D341Med (cell line): ENCODE measurements around the gene WWOX.

Experiments used
- DNase-seq: peaks from one replicate; pipeline ENCODE4 v3.0.0; 2012; ENCODE audit warnings: low spot score

WWOX gene

DNA sequence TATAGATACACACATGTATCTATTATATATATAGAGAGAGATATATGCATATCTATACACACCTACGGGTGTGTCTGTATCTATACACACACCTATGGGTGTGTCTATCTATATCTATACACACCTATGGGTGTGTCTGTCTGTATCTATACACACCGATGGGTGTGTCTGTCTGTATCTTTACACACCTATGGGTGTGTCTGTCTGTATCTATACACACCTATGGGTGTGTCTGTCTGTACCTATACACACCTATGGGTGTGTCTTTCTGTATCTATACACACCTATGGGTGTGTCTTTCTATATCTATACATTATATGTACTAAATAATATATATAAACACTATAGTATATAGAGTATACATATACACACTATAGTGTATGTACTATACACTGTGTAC is 762.6 kb downstream of the WWOX start:
- no peak for DNase-seq

GRCh38 chr16:78866521-78866920 is 767.1 kb downstream of the WWOX start:
- DNase-seq: no peak

DNA sequence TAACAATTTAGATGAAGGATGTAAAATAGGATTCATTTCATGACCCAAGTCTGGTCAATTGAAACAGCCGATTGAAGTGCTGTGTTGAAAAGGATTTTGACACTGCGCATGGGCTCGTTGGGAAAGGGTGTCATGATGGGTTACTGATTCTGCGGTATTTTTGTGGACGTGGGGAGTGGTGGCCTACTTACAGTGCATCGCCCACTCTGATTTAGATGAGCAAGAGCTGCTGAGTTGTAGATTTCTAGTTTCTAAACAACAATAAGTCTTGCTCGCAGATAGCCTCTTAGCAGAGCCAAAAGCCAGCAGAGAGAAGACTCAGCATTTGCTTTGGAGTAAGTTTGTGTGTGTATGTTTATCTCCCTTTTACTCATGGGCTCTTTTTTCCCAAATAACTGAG is 770.0 kb downstream of the WWOX start:
- DNase-seq: no peak

- no peak for DNase-seq
These were observed 771.8 kb downstream of the WWOX start for GRCh38 chr16:78871241-78871640.

DNA sequence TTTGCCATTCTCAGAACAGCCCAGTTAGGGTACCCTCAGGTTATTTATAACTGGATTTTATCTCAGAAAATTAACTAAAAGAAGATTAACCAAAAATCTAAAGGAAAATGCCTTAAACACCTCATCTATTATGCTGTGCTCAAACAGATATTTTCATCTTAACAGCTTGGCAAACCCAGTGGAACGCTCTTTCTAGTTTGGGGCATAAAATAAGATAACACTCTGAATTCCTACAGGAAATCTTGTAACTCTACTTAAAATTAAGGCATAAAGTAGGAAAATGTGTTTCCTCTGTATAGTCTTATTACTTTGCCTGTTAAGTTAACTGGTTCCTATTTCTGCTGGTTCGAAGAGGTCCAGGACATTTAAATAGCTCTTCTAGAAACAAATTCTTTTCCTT is 777.2 kb downstream of the WWOX start:
- no peak for DNase-seq

DNA sequence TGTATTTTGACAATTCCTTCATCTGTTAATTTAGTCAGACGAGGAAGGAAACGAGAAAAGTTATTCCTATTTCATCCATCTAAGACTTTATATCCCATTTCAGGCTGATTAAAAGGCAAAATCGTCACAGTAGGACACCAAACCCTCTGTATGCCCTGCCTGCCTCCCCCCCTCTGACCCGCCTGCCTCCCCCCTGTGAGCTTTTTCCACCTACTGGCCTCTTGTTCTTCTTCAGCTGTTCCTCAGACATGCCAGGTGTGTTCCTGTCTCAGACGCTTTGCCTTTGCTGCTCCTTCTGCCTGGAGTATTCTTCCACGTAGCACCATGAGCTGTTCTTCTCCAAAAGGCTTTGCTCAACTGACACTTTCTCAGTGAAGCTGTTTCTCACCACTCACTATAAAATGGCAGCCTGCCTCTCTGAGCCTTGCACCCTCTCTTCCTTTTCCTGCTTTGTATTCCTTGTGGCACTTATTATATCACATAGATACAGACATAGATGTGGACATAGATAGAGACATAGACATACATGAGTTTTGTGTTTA is 777.7 kb downstream of the WWOX start:
- DNase-seq: no peak

GRCh38 chr16:78878570-78878969 is 779.1 kb downstream of the WWOX start:
- no peak for DNase-seq

GRCh38 chr16:78879011-78879410 is 779.6 kb downstream of the WWOX start:
- no peak for DNase-seq

DNA sequence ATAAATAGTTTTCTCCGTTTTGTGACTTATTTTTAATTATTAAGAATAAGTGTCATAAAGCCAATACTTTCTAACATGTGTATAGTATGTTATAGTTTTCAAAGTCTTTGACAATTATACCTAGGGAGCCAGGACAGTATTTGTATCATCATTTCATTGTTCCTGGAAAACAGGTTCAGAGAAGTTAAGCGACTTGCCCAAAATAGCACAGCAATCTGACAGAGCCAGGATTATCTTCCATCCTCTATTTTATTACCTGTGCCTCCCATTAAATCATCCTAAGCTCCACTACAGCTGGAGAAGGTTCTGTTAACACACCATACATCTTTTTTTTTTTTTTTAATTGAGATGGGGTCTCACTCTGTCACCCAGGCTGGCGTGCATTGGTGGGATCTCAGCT is 782.7 kb downstream of the WWOX start:
- DNase-seq: no peak

- no peak for DNase-seq
These were observed 783.3 kb downstream of the WWOX start for GRCh38 chr16:78882751-78883150.

GRCh38 chr16:78884204-78884603 is 784.8 kb downstream of the WWOX start:
- DNase-seq: no peak

- no peak for DNase-seq
These were observed 789.9 kb downstream of the WWOX start for GRCh38 chr16:78889346-78889745.

GRCh38 chr16:78890373-78890895 is 791.0 kb downstream of the WWOX start:
- no peak for DNase-seq

GRCh38 chr16:78892951-78893733 is 793.7 kb downstream of the WWOX start:
- DNase-seq: no peak

- no peak for DNase-seq
These were observed 795.4 kb downstream of the WWOX start for GRCh38 chr16:78894886-78895285.

- DNase-seq: no peak
These were observed 796.2 kb downstream of the WWOX start for GRCh38 chr16:78895681-78896080.

DNA sequence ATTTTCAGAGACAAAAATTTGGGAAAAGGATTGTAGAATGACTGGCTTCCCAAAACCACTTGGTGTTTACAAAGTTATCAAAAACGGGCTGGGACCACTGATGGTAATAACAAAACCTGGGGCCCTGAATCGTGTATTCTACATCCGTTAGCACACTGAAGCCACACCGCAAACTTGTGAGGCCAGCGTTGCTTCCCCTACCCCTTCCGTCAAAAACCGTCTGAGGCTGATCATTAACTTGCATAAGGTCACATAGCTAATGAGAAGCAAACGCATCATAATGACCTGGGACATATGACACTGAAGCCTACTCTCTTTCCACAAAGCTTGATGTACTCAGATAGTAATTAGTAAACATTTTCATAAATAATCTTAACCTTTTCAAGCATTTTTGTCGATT is 796.8 kb downstream of the WWOX start:
- no peak for DNase-seq

DNA sequence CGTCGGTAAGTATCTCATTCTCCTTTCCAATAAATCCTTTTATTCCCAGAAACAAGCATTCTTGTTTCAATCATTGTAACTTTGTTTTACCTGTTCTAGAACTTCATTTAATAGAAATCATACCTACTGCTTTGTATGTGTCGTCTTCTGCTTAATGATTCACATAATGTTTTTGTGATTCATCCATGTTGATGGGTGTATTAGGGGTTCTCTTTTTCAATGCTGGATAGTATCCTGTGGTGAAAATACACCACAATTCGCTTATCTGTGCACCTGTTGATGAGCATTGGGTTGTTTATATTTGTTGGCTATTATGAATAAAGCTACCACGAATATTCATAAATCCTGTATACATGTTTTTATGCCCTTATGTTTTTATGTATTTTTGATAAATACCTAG is 797.8 kb downstream of the WWOX start:
- DNase-seq: no peak

- DNase-seq: no peak
These were observed 800.8 kb downstream of the WWOX start for GRCh38 chr16:78900044-78900811.

DNA sequence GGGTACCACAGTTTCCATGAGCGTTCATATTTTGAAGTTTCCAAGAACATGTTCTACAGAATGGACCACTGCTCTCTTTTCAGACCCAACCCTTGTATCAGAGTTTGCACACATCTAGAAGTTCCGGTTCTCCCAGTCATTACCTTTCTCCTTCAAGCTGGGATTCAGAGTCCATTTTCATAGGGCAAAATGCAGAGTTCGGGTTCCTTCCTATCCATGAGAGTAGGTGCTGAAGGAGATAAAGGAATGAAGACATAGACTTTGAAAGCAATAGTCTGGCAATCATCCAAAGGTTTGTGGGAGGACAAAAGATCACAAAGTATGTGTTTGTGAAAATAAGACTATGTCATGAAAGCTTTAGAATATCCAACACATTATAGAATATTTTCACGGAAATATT is 801.5 kb downstream of the WWOX start:
- no peak for DNase-seq

DNA sequence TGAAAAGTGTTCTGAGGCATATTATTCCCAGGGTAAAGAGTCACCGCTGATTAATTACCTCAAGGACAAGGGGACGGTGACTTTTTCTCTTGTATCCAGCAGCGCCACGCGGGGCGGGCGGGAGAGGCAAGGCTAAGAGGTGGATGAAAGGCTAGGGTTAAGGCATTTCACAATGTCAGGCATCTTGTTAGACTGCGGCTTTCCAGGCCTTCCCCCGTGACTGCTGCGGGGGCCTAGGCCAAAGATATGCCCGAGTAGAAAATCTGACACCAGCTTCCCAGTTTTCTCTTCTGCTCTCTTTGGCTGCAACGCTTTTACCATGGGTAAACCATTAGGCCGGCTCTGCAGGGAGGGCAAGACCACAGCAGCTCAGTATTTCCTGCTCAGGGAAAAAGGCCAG is 802.9 kb downstream of the WWOX start:
- no peak for DNase-seq

- DNase-seq: no peak
These were observed 803.8 kb downstream of the WWOX start for GRCh38 chr16:78903237-78903636.

DNA sequence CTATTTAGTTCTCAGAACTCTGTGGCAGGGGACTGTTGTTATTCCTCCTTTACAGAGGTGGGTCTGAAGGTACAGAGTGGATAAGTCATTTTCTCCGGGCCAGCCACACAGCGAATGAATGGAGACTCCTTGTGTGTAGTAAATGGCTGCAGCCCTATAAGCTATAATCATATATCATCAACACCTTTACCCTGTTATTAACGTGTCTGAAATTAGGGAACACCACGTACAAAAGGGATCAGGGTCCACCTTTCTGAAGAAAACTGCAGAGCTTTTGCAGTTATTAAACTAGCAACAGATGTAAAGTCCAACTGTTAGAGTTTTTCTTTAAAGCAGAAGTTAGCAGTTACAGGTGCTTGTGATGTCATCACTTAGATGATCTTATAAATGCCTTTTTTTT is 804.4 kb downstream of the WWOX start:
- no peak for DNase-seq
